ENCODE results near the gene PHACTR4. TPM values are rescaled to one million over a fixed set of nuclear protein-coding genes. Genes with fewer than 3 reads are reported as not detected.
"Not testable (repeated sequence)": the region's sequence is repeated elsewhere in the genome, so short reads cannot be mapped to it uniquely, and the experiment has no call there.

The PHACTR4 gene
- polyA plus RNA-seq, 3 donors from 2014 or later = 4.2 to 22.5 (median 6.9) TPM

- peak overlapping the region in 3 of 6 donors; percentile 25 to 69 (median 55) for H3K27ac Mint-ChIP-seq
- no peaks in the 10 kb centered on the region for H3K9me3 Mint-ChIP-seq
- peaks cover 7 to 44% of the 10 kb centered on the region in 2 donors for H3K4me1 Mint-ChIP-seq
- peaks cover 0 to 14% (median 10%) of the 10 kb centered on the region in 3 donors for H3K36me3 Mint-ChIP-seq
- no peak overlapping the region for H3K4me3 Mint-ChIP-seq
- H3K27me3 Mint-ChIP-seq (ENCODE audit: low read depth in 3 of 3) = no peaks in the 10 kb centered on the region
- DNase-seq = no peak
Observed at GRCh38 chr1:28380394-28380793, 10.9 kb downstream of the PHACTR4 start.

DNA sequence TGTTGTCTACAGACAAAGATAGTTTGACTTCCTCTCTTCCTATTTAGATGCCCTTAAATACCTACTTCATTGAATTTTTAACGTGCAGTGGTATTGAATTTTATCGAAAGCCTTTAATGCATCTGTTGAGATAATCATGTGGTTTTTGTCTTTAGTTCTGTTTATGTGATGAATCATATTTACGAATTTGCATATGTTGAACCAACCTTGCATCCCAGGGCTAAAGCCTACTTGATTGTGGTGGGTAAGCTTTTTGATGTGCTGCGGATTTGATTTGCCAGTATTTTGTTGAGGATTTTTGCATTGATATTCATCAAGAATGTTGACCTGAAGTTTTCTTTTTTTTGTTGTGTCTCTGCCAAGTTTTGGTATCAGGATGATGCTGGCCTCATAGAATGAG, 14.2 kb downstream of the PHACTR4 start:
- DNase-seq; H3K4me3 Mint-ChIP-seq; H3K27me3 Mint-ChIP-seq (ENCODE audit: low read depth in 3 of 3); H3K27ac Mint-ChIP-seq; H3K9me3 Mint-ChIP-seq: not testable (repeated sequence)
- Mint-ChIP-seq H3K36me3 (peaks cover 0 to 14% (median 7%) of the 10 kb centered on the region in 3 donors), H3K4me1 (peaks cover 5 to 53% of the 10 kb centered on the region in 2 donors)

DNA sequence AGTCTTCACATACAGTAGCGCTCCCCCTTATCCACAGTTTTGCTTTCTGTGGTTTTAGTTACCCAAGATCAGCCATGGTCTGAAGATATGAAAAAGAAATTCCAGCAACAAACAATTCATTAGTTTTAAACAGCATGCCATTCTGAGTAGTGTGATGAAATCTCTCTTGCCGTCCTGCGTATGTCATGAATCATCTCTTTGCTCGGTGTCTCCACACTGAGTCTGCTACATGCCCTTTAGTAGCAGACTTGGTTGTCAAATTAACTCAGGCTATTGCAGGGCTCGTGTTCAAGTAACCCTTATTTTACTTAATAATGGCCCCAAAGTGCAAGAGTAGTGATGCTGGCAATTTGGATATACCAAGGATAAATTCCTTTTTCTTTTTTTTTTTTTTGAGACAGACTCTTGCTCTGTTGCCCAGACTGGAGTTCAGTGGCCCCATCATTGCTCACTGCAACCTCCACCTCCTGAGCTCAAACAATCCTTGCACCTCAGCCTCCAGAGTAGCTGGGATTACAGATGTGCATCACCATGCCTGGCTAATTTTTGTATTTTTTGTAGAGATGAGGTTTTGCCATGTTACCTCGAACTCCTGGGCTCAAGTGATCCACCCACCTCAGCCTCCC, 22.6 kb downstream of the PHACTR4 start:
- no peaks in the 10 kb centered on the region for H3K9me3 Mint-ChIP-seq
- no peak for DNase-seq
- H3K4me3 Mint-ChIP-seq = no peak overlapping the region
- peak overlapping the region in 1 of 6 donors; percentile 28 for H3K27ac Mint-ChIP-seq
- no peaks in the 10 kb centered on the region for H3K27me3 Mint-ChIP-seq (ENCODE audit: low read depth in 3 of 3)
- H3K36me3 Mint-ChIP-seq = peaks cover 0 to 5% (median 0%) of the 10 kb centered on the region in 3 donors
- peaks cover 6 to 26% of the 10 kb centered on the region in 2 donors for H3K4me1 Mint-ChIP-seq

DNA sequence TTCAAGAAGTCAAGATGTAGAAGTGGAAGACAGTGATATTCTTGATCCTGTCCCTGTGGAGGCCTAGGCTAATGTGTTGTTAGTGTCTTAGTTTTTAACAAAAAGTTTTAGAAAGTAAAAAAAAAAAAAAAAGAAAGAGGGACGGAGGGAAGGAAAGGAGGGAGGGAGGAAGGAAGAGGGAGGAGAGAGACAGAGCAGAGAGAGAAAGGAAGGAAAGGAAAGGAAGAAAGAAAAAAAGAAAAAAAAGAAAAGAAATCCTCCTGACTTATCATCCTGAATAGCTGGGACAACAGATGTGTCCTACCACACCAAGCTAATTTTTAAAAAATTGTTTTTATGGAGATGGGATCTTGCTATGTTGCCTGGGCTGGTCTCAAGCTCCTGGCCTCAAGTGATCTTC, 24.6 kb downstream of the PHACTR4 start:
- Mint-ChIP-seq H3K36me3 (peaks cover 0 to 7% (median 0%) of the 10 kb centered on the region in 3 donors), H3K4me1 (peaks cover 6 to 20% of the 10 kb centered on the region in 2 donors), H3K9me3 (no peaks in the 10 kb centered on the region), H3K27ac (peak overlapping the region in 1 of 6 donors; percentile 17), H3K27me3 (ENCODE audit: low read depth in 3 of 3) (no peaks in the 10 kb centered on the region), H3K4me3 (no peak overlapping the region)
- DNase-seq = no peak

DNA sequence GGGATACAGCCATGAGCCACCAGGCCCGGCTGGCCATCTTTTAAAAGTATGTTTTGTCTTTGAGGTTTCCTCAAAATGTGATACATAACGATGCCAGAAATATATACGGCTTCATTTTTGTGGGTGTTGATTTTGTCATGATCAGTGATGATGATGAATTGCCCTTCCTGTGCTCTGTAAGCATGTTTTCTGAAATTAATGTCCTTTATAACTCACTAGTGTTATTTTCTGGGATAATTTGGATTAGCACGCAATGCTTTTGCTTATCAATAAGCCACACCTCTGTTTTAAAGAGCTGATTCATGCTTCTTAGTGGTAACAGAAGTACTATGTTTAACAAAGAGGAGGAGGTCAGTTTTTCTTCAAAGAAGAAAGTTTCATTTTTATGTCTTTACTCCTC, 25.6 kb downstream of the PHACTR4 start:
- no peak for DNase-seq
- Mint-ChIP-seq H3K4me3 (no peak overlapping the region), H3K27me3 (ENCODE audit: low read depth in 3 of 3) (no peaks in the 10 kb centered on the region), H3K27ac (peak overlapping the region in 2 of 6 donors; percentile 24 to 40), H3K36me3 (peaks cover 0 to 10% (median 0%) of the 10 kb centered on the region in 3 donors), H3K4me1 (peaks cover 8 to 25% of the 10 kb centered on the region in 2 donors), H3K9me3 (no peaks in the 10 kb centered on the region)

GRCh38 chr1:28401760-28402159, 32.2 kb downstream of the PHACTR4 start:
- DNase-seq = no peak
- H3K9me3 Mint-ChIP-seq = no peaks in the 10 kb centered on the region
- H3K27me3 Mint-ChIP-seq (ENCODE audit: low read depth in 3 of 3) = peaks cover 0 to 1% (median 0%) of the 10 kb centered on the region in 3 donors
- H3K36me3 Mint-ChIP-seq = peaks cover 0 to 10% (median 0%) of the 10 kb centered on the region in 3 donors
- H3K4me3 Mint-ChIP-seq = no peak overlapping the region
- H3K4me1 Mint-ChIP-seq = peaks cover 6 to 22% of the 10 kb centered on the region in 2 donors
- H3K27ac Mint-ChIP-seq = no peak overlapping the region

- DNase-seq = no peak
- H3K4me3 Mint-ChIP-seq = no peak overlapping the region
- no peak overlapping the region for H3K27ac Mint-ChIP-seq
- peaks cover 5 to 18% of the 10 kb centered on the region in 2 donors for H3K4me1 Mint-ChIP-seq
- no peaks in the 10 kb centered on the region for H3K9me3 Mint-ChIP-seq
- peaks cover 0 to 1% (median 0%) of the 10 kb centered on the region in 3 donors for H3K27me3 Mint-ChIP-seq (ENCODE audit: low read depth in 3 of 3)
- no peaks in the 10 kb centered on the region for H3K36me3 Mint-ChIP-seq
Observed at GRCh38 chr1:28409090-28409489, 39.5 kb downstream of the PHACTR4 start.

DNA sequence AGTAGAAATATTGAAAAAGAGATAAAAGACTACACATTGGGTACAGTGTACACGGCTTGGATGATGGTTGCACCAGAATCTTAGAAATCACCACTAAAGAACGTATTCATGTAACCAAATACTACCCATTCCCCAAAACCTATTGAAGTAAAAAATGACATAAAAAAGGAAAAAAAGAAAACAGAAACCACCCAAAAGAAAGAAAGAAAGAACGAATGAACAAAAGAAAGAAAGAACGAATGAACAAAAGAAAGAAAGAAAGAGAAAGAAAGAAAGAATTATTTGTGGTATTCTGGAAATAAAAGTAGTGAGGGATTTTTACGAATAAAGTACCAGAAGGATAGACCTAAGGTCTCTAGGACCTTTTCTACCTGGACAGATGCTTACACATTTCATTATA, 42.1 kb downstream of the PHACTR4 start:
- no peaks in the 10 kb centered on the region for H3K36me3 Mint-ChIP-seq
- no peaks in the 10 kb centered on the region for H3K9me3 Mint-ChIP-seq
- no peak overlapping the region for H3K4me3 Mint-ChIP-seq
- no peak for DNase-seq
- H3K4me1 Mint-ChIP-seq = peaks cover 2 to 14% of the 10 kb centered on the region in 2 donors
- no peak overlapping the region for H3K27ac Mint-ChIP-seq
- H3K27me3 Mint-ChIP-seq (ENCODE audit: low read depth in 3 of 3) = no peaks in the 10 kb centered on the region

- H3K36me3 Mint-ChIP-seq = no peaks in the 10 kb centered on the region
- H3K4me3 Mint-ChIP-seq = no peak overlapping the region
- peaks cover 8 to 25% of the 10 kb centered on the region in 2 donors for H3K4me1 Mint-ChIP-seq
- H3K27ac Mint-ChIP-seq = no peak overlapping the region
- no peaks in the 10 kb centered on the region for H3K27me3 Mint-ChIP-seq (ENCODE audit: low read depth in 3 of 3)
- no peak for DNase-seq
- no peaks in the 10 kb centered on the region for H3K9me3 Mint-ChIP-seq
Observed at GRCh38 chr1:28412731-28413130, 43.2 kb downstream of the PHACTR4 start.

DNA sequence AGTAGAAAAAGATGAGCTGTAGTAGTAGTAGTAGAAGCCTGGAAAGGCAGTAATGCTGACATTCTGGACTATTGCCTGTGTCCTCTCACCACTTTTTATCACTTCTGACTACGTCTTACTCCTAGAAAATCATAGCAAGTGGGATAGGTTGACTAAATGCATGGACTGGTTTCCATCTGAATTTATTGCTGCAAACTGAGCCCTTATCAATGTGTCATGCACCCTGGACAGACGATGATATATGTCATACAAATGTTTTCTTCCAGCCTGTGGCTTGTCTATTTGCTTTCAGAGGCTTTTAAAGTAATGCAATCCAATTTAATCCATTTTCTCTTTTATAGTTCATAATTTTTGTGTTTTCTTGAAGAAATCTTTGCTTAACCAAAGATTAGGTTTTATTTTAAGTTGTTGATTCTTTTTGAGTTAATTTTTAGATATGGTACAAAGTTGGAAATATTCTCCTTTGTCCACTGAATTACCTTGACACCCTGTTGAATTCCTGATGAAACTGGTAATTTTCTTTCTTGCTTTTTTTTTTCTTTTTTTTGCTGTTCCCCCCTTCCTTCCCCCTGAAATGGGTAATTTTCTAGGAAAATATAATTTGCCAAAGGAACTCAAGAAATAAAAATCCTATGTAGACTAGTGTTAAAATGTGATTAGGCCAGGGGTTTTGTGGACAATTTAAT, 47.1 kb downstream of the PHACTR4 start:
- Mint-ChIP-seq H3K27me3 (ENCODE audit: low read depth in 3 of 3) (no peaks in the 10 kb centered on the region), H3K9me3 (no peaks in the 10 kb centered on the region), H3K36me3 (no peaks in the 10 kb centered on the region), H3K27ac (peak overlapping the region in 3 of 6 donors; percentile 18 to 75 (median 71)), H3K4me3 (no peak overlapping the region), H3K4me1 (peaks cover 11 to 22% of the 10 kb centered on the region in 2 donors)
- no peak for DNase-seq

- Mint-ChIP-seq H3K9me3 (no peaks in the 10 kb centered on the region), H3K27ac (peak overlapping the region; percentile 60 to 75 (median 68)), H3K36me3 (no peaks in the 10 kb centered on the region), H3K27me3 (ENCODE audit: low read depth in 3 of 3) (no peaks in the 10 kb centered on the region), H3K4me3 (peak overlapping the region; percentile 46 to 77 (median 63)), H3K4me1 (peaks cover 11 to 22% of the 10 kb centered on the region in 2 donors)
- peak in 2 of 3 donors; percentile 6 to 8 for DNase-seq
Observed at GRCh38 chr1:28417441-28417922, 47.9 kb downstream of the PHACTR4 start.

DNA sequence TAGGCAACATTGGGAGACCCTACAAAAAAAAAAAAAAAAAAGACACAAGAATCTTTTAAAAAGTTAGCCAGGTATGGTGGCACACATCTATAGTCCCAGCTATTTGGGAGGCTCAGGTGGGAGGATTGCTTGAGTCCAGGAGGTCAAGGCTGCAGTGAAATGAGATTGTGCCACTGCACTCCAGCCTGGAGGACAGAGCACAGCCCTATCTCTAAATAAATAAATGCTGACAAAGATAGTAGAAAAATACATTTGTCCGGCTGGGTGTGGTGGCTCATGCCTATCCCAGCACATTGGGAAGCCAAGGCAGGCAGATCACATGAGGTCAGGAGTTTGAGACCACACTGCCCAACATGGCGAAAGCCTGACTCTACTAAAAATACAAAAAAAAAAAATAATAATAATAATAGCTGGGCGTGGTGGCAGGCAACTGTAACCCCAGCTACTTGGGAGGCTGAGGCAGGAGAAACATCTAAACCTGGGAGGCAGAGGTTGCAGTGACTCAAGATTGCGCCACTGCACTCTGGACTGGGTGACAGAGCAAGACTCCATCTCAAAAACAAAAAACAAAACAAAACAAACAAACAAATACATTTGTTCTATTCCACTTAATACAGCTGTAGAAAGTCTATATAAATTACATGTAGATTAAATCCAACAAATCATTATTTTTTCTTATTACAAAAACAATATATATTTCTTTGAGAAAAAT, 48.5 kb downstream of the PHACTR4 start:
- H3K9me3 Mint-ChIP-seq = no peaks in the 10 kb centered on the region
- H3K27me3 Mint-ChIP-seq (ENCODE audit: low read depth in 3 of 3) = no peaks in the 10 kb centered on the region
- peak overlapping the region; percentile 46 to 77 (median 63) for H3K4me3 Mint-ChIP-seq
- H3K27ac Mint-ChIP-seq = peak overlapping the region; percentile 60 to 75 (median 68)
- DNase-seq = no peak
- no peaks in the 10 kb centered on the region for H3K36me3 Mint-ChIP-seq
- H3K4me1 Mint-ChIP-seq = peaks cover 11 to 22% of the 10 kb centered on the region in 2 donors

- H3K9me3 Mint-ChIP-seq = no peaks in the 10 kb centered on the region
Observed at GRCh38 chr1:28421744-28422143, 52.2 kb downstream of the PHACTR4 start.

GRCh38 chr1:28426831-28427230, 57.3 kb downstream of the PHACTR4 start:
- no peaks in the 10 kb centered on the region for H3K9me3 Mint-ChIP-seq
- no peaks in the 10 kb centered on the region for H3K27me3 Mint-ChIP-seq (ENCODE audit: low read depth in 3 of 3)
- peaks cover 0 to 3% (median 0%) of the 10 kb centered on the region in 3 donors for H3K36me3 Mint-ChIP-seq
- no peak overlapping the region for H3K4me3 Mint-ChIP-seq
- DNase-seq = no peak
- H3K4me1 Mint-ChIP-seq = peaks cover 0 to 15% of the 10 kb centered on the region in 2 donors
- no peak overlapping the region for H3K27ac Mint-ChIP-seq

More at GRCh38 chr1:28421744-28422143, 52.2 kb downstream of the PHACTR4 start:
- Mint-ChIP-seq H3K27ac (peak overlapping the region in 1 of 6 donors; percentile 20), H3K27me3 (ENCODE audit: low read depth in 3 of 3) (no peaks in the 10 kb centered on the region), H3K4me3 (no peak overlapping the region), H3K36me3 (peaks cover 0 to 3% (median 0%) of the 10 kb centered on the region in 3 donors), H3K4me1 (peaks cover 9 to 22% of the 10 kb centered on the region in 2 donors)
- DNase-seq = no peak

All from immature natural killer cell (primary cell).